Measurements from ENCODE around the gene ANKRD27. TPM values are rescaled to one million over a fixed set of nuclear protein-coding genes. Genes with fewer than 3 reads are reported as not detected.
"Not testable (repeated sequence)": the region's sequence is repeated elsewhere in the genome, so short reads cannot be mapped to it uniquely, and the experiment has no call there.

Gene ANKRD27
- total and polyA plus RNA-seq, 2 experiments from 2014 or later = 6.3 to 10.5 TPM

GRCh38 chr19:32580353-32580900, 94.6 kb downstream of the ANKRD27 start:
- no peak for DNase-seq (ENCODE audit: low read depth in 1 of 2, low spot score in 1 of 2)
- TF ChIP-seq CTCF (IDR thresholded peaks at IDR 0.05; ENCODE audit: low read depth, low read length) = no peak
- H3K9me3 ChIP-seq (ENCODE audit: low read depth) = no peaks in the 10 kb centered on the region
- no peak overlapping the region for H3K27ac ChIP-seq
- peaks cover 7% of the 10 kb centered on the region for H3K27me3 ChIP-seq
- H3K4me3 ChIP-seq = peak overlapping the region; percentile 77
- H3K36me3 ChIP-seq = peaks cover 11% of the 10 kb centered on the region
- no peaks in the 10 kb centered on the region for H3K4me1 ChIP-seq (ENCODE audit: low read depth)

- Histone ChIP-seq H3K36me3 (no peaks in the 10 kb centered on the region), H3K27me3 (peaks cover 7% of the 10 kb centered on the region), H3K4me3 (no peak overlapping the region), H3K27ac (no peak overlapping the region), H3K9me3 (ENCODE audit: low read depth) (no peaks in the 10 kb centered on the region), H3K4me1 (ENCODE audit: low read depth) (no peaks in the 10 kb centered on the region)
- DNase-seq (ENCODE audit: low read depth in 1 of 2, low spot score in 1 of 2) = no peak
- TF ChIP-seq CTCF (IDR thresholded peaks at IDR 0.05; ENCODE audit: low read depth, low read length) = no peak
These were observed 98.2 kb downstream of the ANKRD27 start for GRCh38 chr19:32576790-32577189.

- Histone ChIP-seq H3K36me3 (no peaks in the 10 kb centered on the region), H3K27me3 (peaks cover 6% of the 10 kb centered on the region), H3K27ac (no peak overlapping the region), H3K4me3 (no peak overlapping the region), H3K4me1 (ENCODE audit: low read depth) (no peaks in the 10 kb centered on the region), H3K9me3 (ENCODE audit: low read depth) (no peaks in the 10 kb centered on the region)
- DNase-seq (ENCODE audit: low read depth in 1 of 2, low spot score in 1 of 2) = no peak
- TF ChIP-seq CTCF (IDR thresholded peaks at IDR 0.05; ENCODE audit: low read depth, low read length) = no peak
These were observed 101.5 kb downstream of the ANKRD27 start for GRCh38 chr19:32573492-32573794.

- not testable (repeated sequence) for DNase-seq (ENCODE audit: low read depth in 1 of 2, low spot score in 1 of 2); H3K36me3 ChIP-seq; H3K4me3 ChIP-seq; H3K4me1 ChIP-seq (ENCODE audit: low read depth); H3K27me3 ChIP-seq; H3K27ac ChIP-seq; H3K9me3 ChIP-seq (ENCODE audit: low read depth)
These were observed 102.1 kb downstream of the ANKRD27 start for GRCh38 chr19:32572700-32573491.

- not testable (repeated sequence) for H3K4me1 ChIP-seq (ENCODE audit: low read depth); DNase-seq (ENCODE audit: low read depth in 1 of 2, low spot score in 1 of 2); H3K36me3 ChIP-seq; H3K27ac ChIP-seq; H3K9me3 ChIP-seq (ENCODE audit: low read depth); H3K4me3 ChIP-seq
- peaks cover 17% of the 10 kb centered on the region for H3K27me3 ChIP-seq
These were observed 103.4 kb downstream of the ANKRD27 start for GRCh38 chr19:32571471-32572075.

GRCh38 chr19:32570081-32570785, 104.7 kb downstream of the ANKRD27 start:
- Histone ChIP-seq H3K9me3 (ENCODE audit: low read depth) (no peaks in the 10 kb centered on the region), H3K4me3 (no peak overlapping the region), H3K4me1 (ENCODE audit: low read depth) (no peaks in the 10 kb centered on the region), H3K36me3 (no peaks in the 10 kb centered on the region), H3K27ac (no peak overlapping the region), H3K27me3 (peaks cover 22% of the 10 kb centered on the region)
- peak; percentile 59 to 72 for DNase-seq (ENCODE audit: low read depth in 1 of 2, low spot score in 1 of 2)
- peak; percentile 75 for TF ChIP-seq CTCF (IDR thresholded peaks at IDR 0.05; ENCODE audit: low read depth, low read length)

All from cardiac muscle cell (in vitro differentiated cells and primary cell).